IMR-90 (cell line): Measurements from ENCODE around the gene ELOVL2.

Experiments
- BHLHE40 ChIP-seq: fragments of 150-350 bp; IDR thresholded peaks from 2 replicates; pipeline ENCODE4 v1.6.1; 2016; ENCODE audit warnings: mild to moderate bottlenecking, low read depth, low read length
- CEBPB ChIP-seq: IDR thresholded peaks from 2 replicates; pipeline ENCODE4 v1.6.1; 2012; ENCODE audit warnings: low read depth, low read length, improper control_type of control experiment
- RAD21 ChIP-seq: IDR thresholded peaks from 2 replicates; pipeline ENCODE4 v1.6.1; 2012; ENCODE audit warnings: low read length, improper control_type of control experiment
- RCOR1 ChIP-seq: IDR thresholded peaks from 2 replicates; pipeline ENCODE4 v1.6.1; 2012; ENCODE audit warnings: mild to moderate bottlenecking, low read length, improper control_type of control experiment; ENCODE audit not compliant: insufficient replicate concordance
- RFX5 ChIP-seq: IDR thresholded peaks from 2 replicates; pipeline ENCODE4 v1.8.0; 2012; ENCODE audit warnings: low read depth, mild to moderate bottlenecking, low read length, moderate library complexity
- TF ChIP-seq, protein P1 (sequence below): conservative IDR thresholded peaks from 2 replicates; pipeline ENCODE4 v1.5.1; 2012; ENCODE audit warnings: mild to moderate bottlenecking, low read depth, low read length, improper control_type of control experiment
- TF ChIP-seq, protein P2 (sequence below): fragments of 150-350 bp; IDR thresholded peaks from 2 replicates; pipeline ENCODE4 v1.6.1; 2017; ENCODE audit warnings: mild to moderate bottlenecking, antibody characterized with exemption, low read length, low read depth

DNA sequence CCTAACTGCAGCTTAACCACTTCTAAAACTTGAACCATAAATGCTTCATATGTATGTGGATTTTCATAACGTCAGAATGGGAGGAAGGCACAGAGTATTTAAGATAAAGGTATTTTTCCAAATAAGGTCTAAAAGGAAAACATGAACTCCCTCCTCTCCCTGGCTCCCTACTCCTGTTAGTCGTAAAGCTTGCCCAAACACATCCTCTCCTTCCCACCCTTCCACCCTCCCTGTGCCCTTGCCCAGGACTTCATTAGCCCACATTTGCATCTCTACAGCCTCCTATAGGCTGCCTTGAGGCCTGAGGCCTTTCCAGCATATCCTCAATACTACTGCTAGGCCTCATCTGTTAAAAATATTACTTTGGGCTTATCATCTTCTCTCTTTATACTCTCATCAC, 32.4 kb upstream of the ELOVL2 start:
- TF ChIP-seq RAD21: no peak
- TF ChIP-seq, protein P1, sequence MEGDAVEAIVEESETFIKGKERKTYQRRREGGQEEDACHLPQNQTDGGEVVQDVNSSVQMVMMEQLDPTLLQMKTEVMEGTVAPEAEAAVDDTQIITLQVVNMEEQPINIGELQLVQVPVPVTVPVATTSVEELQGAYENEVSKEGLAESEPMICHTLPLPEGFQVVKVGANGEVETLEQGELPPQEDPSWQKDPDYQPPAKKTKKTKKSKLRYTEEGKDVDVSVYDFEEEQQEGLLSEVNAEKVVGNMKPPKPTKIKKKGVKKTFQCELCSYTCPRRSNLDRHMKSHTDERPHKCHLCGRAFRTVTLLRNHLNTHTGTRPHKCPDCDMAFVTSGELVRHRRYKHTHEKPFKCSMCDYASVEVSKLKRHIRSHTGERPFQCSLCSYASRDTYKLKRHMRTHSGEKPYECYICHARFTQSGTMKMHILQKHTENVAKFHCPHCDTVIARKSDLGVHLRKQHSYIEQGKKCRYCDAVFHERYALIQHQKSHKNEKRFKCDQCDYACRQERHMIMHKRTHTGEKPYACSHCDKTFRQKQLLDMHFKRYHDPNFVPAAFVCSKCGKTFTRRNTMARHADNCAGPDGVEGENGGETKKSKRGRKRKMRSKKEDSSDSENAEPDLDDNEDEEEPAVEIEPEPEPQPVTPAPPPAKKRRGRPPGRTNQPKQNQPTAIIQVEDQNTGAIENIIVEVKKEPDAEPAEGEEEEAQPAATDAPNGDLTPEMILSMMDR: no peak
- TF ChIP-seq, protein P2, sequence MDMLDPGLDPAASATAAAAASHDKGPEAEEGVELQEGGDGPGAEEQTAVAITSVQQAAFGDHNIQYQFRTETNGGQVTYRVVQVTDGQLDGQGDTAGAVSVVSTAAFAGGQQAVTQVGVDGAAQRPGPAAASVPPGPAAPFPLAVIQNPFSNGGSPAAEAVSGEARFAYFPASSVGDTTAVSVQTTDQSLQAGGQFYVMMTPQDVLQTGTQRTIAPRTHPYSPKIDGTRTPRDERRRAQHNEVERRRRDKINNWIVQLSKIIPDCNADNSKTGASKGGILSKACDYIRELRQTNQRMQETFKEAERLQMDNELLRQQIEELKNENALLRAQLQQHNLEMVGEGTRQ: no peak
- TF ChIP-seq RFX5: no peak
- TF ChIP-seq BHLHE40: no peak
- no peak for TF ChIP-seq RCOR1
- no peak for TF ChIP-seq CEBPB
